GM23338 (cell line): ENCODE data around the gene MAP3K8. TPM values are rescaled to one million over a fixed set of nuclear protein-coding genes. Genes with fewer than 3 reads are reported as not detected.
A peak's percentile ranks its signal among the peaks of the same experiment; 100 is the strongest.

Experiments used
- ATAC-seq: fragments of 200-7000 bp; cut with Tn5 transposase; 3 replicates; pipeline ENCODE4 v1.9.1; 2020
- DNase-seq: peaks from one replicate; pipeline ENCODE4 v3.0.0-alpha.2; 2015; ENCODE audit warnings: low spot score
- H2AFZ ChIP-seq: fragments of 200-600 bp; sonication (generic); 2 replicates; pipeline ENCODE4 v1.8.0; 2016; ENCODE audit warnings: antibody characterized with exemption, mild to moderate bottlenecking, moderate library complexity
- H3F3A ChIP-seq: fragments of 200-600 bp; sonication (generic); replicated peaks from 2 replicates; pipeline ENCODE4 v1.8.0; 2017; ENCODE audit warnings: antibody characterized with exemption, mixed run types, low read depth
- H3K27ac ChIP-seq: fragments of 200-600 bp; sonication (generic); 2 replicates; pipeline ENCODE4 v1.6.1; 2016; ENCODE audit warnings: low read depth
- H3K27me3 ChIP-seq: fragments of 200-600 bp; sonication (generic); 2 replicates; pipeline ENCODE4 v1.8.0; 2016; ENCODE audit warnings: mild to moderate bottlenecking, mixed run types, moderate library complexity; ENCODE audit not compliant: insufficient read depth
- H3K36me3 ChIP-seq: fragments of 200-600 bp; sonication (generic); 2 replicates; pipeline ENCODE4 v1.8.0; 2016; ENCODE audit warnings: mild to moderate bottlenecking; ENCODE audit not compliant: insufficient read depth
- H3K4me1 ChIP-seq: fragments of 200-600 bp; sonication (generic); 2 replicates; pipeline ENCODE4 v1.8.0; 2016; ENCODE audit warnings: mild to moderate bottlenecking, moderate library complexity; ENCODE audit not compliant: insufficient read depth
- H3K4me2 ChIP-seq: fragments of 200-600 bp; sonication (generic); 2 replicates; pipeline ENCODE4 v1.7.1; 2017; ENCODE audit warnings: mixed run types
- H3K4me3 ChIP-seq: fragments of 200-600 bp; sonication (generic); 2 replicates; pipeline ENCODE4 v1.6.1; 2016; ENCODE audit warnings: mixed run types
- H3K79me2 ChIP-seq: fragments of 200-600 bp; sonication (generic); replicated peaks from 2 replicates; pipeline ENCODE4 v1.8.0; 2017; ENCODE audit warnings: mild to moderate bottlenecking; ENCODE audit not compliant: insufficient read depth
- H3K9me2 ChIP-seq: fragments of 200-600 bp; sonication (generic); 2 replicates; pipeline ENCODE4 v1.8.0; 2017; ENCODE audit not compliant: insufficient read depth
- H4K20me1 ChIP-seq: fragments of 200-600 bp; sonication (generic); replicated peaks from 2 replicates; pipeline ENCODE4 v1.8.0; 2017; ENCODE audit warnings: mild to moderate bottlenecking; ENCODE audit not compliant: insufficient read depth
- H3K27ac Mint-ChIP-seq: 2 replicates; pipeline ENCODE4 v1.8.0; 2020; ENCODE audit warnings: inconsistent platforms, mild to moderate bottlenecking, moderate library complexity, mixed read lengths
- H3K27me3 Mint-ChIP-seq: 3 replicates; pipeline ENCODE4 v1.8.0; 2022; ENCODE audit warnings: low read depth, mild to moderate bottlenecking, moderate library complexity, mixed read lengths, inconsistent platforms; ENCODE audit not compliant: insufficient read depth, poor library complexity
- H3K36me3 Mint-ChIP-seq: 3 replicates; pipeline ENCODE4 v1.8.0; 2021; ENCODE audit warnings: low read depth, mild to moderate bottlenecking, inconsistent platforms, moderate library complexity, mixed read lengths
- H3K4me1 Mint-ChIP-seq: 3 replicates; pipeline ENCODE4 v1.8.0; 2020; ENCODE audit warnings: mild to moderate bottlenecking, inconsistent platforms, mixed read lengths
- H3K4me3 Mint-ChIP-seq: 3 replicates; pipeline ENCODE4 v1.8.0; 2021; ENCODE audit warnings: moderate library complexity, mild to moderate bottlenecking, inconsistent platforms, mixed read lengths
- H3K9me3 Mint-ChIP-seq: 3 replicates; pipeline ENCODE4 v1.8.0; 2020; ENCODE audit warnings: moderate library complexity, mild to moderate bottlenecking, inconsistent platforms, mixed read lengths
- CREB1 ChIP-seq: fragments of 250-450 bp; sonication (Bioruptor Pico); IDR thresholded peaks from 2 replicates; pipeline ENCODE4 v1.5.0; 2020; ENCODE audit warnings: low read depth, mild to moderate bottlenecking, moderate library complexity
- EZH2 ChIP-seq: fragments of 200-600 bp; sonication (generic); IDR thresholded peaks from one replicate; pipeline ENCODE4 v1.8.0; 2017; ENCODE audit warnings: antibody characterized with exemption, mild to moderate bottlenecking, low read depth; ENCODE audit not compliant: unreplicated experiment
- EZH2phosphoT487 ChIP-seq: fragments of 200-600 bp; sonication (generic); IDR thresholded peaks from one replicate; pipeline ENCODE4 v1.8.1; 2018; ENCODE audit warnings: antibody characterized with exemption; ENCODE audit not compliant: unreplicated experiment
- JUNB ChIP-seq: IDR thresholded peaks from one replicate; pipeline ENCODE4 v1.6.1; 2016; ENCODE audit warnings: antibody characterized with exemption; ENCODE audit not compliant: unreplicated experiment
- NANOG ChIP-seq: IDR thresholded peaks from 2 replicates; pipeline ENCODE4 v1.6.1; 2016; ENCODE audit warnings: antibody characterized with exemption, borderline replicate concordance
- POLR2AphosphoS5 ChIP-seq: IDR thresholded peaks from 2 replicates; pipeline ENCODE4 v1.6.1; 2016; ENCODE audit warnings: antibody characterized with exemption, low read depth
- STAT1 ChIP-seq: IDR thresholded peaks from one replicate; pipeline ENCODE4 v1.6.1; 2016; ENCODE audit warnings: antibody characterized with exemption; ENCODE audit not compliant: unreplicated experiment
- ZNF114 ChIP-seq: fragments of 250-450 bp; sonication (Bioruptor Pico); IDR thresholded peaks from 2 replicates; pipeline ENCODE4 v1.5.0; 2020; ENCODE audit warnings: mild to moderate bottlenecking, moderate library complexity
- ZNF331 ChIP-seq: fragments of 250-450 bp; sonication (Bioruptor Pico); IDR thresholded peaks from 2 replicates; pipeline ENCODE4 v1.5.0; 2020; ENCODE audit warnings: low read depth, mild to moderate bottlenecking, moderate library complexity
- polyA plus RNA-seq: library from polyadenylated mRNA; unstranded; fragments of >200 nt; fragmentation: Nextera tagmentation; extraction: Ambion mirVana; gene quantifications from 2 replicates; pipeline ENCODE4 v1.2.1, GENCODE V29; 2016
- total RNA-seq: library from RNA; depleted of rRNA; stranded (reverse); fragments of >200 nt; shearing (Covaris generic); gene quantifications from 2 replicates; pipeline ENCODE4 v1.2.3, GENCODE V29; 2014
- TF ChIP-seq, protein P1 (sequence below): IDR thresholded peaks from 2 replicates; pipeline ENCODE4 v1.6.1; 2016; ENCODE audit warnings: antibody characterized with exemption
- TF ChIP-seq, protein P2 (sequence below), 2 experiments: fragments of 200-600 bp in 1 of 2; sonication (generic) in 1 of 2; conservative IDR thresholded peaks; 2 replicates each; pipeline versions ENCODE4 v1.5.1 to v1.6.1; 2016 to 2017; ENCODE audit warnings: antibody characterized with exemption in 2 of 2, low read depth in 2 of 2, mild to moderate bottlenecking in 2 of 2, moderate library complexity in 1 of 2
- TF ChIP-seq, protein P3 (sequence below): IDR thresholded peaks from one replicate; pipeline ENCODE4 v1.6.1; 2018; ENCODE audit warnings: antibody characterized with exemption; ENCODE audit not compliant: unreplicated experiment
- TF ChIP-seq, protein P4 (sequence below): fragments of 250-450 bp; sonication (Bioruptor Pico); IDR thresholded peaks from 2 replicates; pipeline ENCODE4 v1.5.0; 2020; ENCODE audit warnings: mild to moderate bottlenecking, moderate library complexity

The MAP3K8 gene
- total and polyA plus RNA-seq, 2 experiments from 2014 or later: 3.5 to 5.0 TPM

DNA sequence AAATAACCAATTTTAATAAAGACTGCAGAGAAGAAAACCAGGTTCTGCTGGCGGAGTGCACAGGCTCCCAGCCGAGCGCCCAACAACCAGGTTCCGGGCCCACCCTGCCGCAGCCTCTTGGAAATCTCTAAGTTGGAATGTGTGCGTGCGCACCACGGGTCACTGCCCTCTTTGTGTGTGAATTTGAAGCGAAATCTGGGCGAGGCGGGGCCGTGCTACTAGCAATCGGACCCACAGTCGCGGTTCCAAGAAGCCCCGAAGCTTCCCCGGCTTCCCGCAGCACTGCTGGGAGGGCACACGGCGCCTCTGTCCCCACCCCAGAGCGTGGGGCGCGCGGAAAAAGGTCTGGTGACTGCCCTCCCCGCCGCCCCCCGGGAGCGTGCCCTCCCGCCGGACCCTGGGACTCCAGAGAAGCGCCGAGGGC lies 666 bp upstream of the MAP3K8 start:
- peak; percentile 87 for DNase-seq
- Histone ChIP-seq H3K27ac (peak overlapping the region; percentile 80), H2AFZ (peak overlapping the region; percentile 97), H3K36me3 (no peaks in the 10 kb centered on the region), H3K27me3 (peaks cover 42% of the 10 kb centered on the region), H3F3A (no peaks in the 10 kb centered on the region; the same call in 1 of the 2 replicates), H3K4me2 (peak overlapping the region; percentile 91), H3K79me2 (peaks cover 7% of the 10 kb centered on the region; the same call in 1 of the 2 replicates), H3K4me1 (peaks cover 46% of the 10 kb centered on the region), H4K20me1 (no peaks in the 10 kb centered on the region), H3K9me2 (no peaks in the 10 kb centered on the region), H3K4me3 (peak overlapping the region; percentile 79)
- ATAC-seq: peak; percentile 34
- Mint-ChIP-seq H3K27ac (peak overlapping the region; percentile 91), H3K27me3 (peaks cover 24% of the 10 kb centered on the region), H3K36me3 (0 out of 3 replicates have a peak, but pooled peaks cover 2% of the 10 kb centered on the region), H3K9me3 (no peaks in the 10 kb centered on the region), H3K4me1 (peaks cover 35% of the 10 kb centered on the region), H3K4me3 (peak overlapping the region; percentile 83)
- no peak for TF ChIP-seq STAT1
- no peak for TF ChIP-seq EZH2
- TF ChIP-seq, protein P1, sequence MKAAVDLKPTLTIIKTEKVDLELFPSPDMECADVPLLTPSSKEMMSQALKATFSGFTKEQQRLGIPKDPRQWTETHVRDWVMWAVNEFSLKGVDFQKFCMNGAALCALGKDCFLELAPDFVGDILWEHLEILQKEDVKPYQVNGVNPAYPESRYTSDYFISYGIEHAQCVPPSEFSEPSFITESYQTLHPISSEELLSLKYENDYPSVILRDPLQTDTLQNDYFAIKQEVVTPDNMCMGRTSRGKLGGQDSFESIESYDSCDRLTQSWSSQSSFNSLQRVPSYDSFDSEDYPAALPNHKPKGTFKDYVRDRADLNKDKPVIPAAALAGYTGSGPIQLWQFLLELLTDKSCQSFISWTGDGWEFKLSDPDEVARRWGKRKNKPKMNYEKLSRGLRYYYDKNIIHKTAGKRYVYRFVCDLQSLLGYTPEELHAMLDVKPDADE: no peak
- TF ChIP-seq, protein P2, sequence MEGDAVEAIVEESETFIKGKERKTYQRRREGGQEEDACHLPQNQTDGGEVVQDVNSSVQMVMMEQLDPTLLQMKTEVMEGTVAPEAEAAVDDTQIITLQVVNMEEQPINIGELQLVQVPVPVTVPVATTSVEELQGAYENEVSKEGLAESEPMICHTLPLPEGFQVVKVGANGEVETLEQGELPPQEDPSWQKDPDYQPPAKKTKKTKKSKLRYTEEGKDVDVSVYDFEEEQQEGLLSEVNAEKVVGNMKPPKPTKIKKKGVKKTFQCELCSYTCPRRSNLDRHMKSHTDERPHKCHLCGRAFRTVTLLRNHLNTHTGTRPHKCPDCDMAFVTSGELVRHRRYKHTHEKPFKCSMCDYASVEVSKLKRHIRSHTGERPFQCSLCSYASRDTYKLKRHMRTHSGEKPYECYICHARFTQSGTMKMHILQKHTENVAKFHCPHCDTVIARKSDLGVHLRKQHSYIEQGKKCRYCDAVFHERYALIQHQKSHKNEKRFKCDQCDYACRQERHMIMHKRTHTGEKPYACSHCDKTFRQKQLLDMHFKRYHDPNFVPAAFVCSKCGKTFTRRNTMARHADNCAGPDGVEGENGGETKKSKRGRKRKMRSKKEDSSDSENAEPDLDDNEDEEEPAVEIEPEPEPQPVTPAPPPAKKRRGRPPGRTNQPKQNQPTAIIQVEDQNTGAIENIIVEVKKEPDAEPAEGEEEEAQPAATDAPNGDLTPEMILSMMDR (conservative IDR thresholded peaks at IDR 0.05; ENCODE audit: low read depth in 2 of 2): no peak
- TF ChIP-seq ZNF114 (CRISPR knock-in tag): no peak
- TF ChIP-seq, protein P3, sequence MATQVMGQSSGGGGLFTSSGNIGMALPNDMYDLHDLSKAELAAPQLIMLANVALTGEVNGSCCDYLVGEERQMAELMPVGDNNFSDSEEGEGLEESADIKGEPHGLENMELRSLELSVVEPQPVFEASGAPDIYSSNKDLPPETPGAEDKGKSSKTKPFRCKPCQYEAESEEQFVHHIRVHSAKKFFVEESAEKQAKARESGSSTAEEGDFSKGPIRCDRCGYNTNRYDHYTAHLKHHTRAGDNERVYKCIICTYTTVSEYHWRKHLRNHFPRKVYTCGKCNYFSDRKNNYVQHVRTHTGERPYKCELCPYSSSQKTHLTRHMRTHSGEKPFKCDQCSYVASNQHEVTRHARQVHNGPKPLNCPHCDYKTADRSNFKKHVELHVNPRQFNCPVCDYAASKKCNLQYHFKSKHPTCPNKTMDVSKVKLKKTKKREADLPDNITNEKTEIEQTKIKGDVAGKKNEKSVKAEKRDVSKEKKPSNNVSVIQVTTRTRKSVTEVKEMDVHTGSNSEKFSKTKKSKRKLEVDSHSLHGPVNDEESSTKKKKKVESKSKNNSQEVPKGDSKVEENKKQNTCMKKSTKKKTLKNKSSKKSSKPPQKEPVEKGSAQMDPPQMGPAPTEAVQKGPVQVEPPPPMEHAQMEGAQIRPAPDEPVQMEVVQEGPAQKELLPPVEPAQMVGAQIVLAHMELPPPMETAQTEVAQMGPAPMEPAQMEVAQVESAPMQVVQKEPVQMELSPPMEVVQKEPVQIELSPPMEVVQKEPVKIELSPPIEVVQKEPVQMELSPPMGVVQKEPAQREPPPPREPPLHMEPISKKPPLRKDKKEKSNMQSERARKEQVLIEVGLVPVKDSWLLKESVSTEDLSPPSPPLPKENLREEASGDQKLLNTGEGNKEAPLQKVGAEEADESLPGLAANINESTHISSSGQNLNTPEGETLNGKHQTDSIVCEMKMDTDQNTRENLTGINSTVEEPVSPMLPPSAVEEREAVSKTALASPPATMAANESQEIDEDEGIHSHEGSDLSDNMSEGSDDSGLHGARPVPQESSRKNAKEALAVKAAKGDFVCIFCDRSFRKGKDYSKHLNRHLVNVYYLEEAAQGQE: no peak
- TF ChIP-seq JUNB: no peak
- no peak for TF ChIP-seq ZNF331 (CRISPR knock-in tag)
- no peak for TF ChIP-seq EZH2phosphoT487
- TF ChIP-seq, protein P4, sequence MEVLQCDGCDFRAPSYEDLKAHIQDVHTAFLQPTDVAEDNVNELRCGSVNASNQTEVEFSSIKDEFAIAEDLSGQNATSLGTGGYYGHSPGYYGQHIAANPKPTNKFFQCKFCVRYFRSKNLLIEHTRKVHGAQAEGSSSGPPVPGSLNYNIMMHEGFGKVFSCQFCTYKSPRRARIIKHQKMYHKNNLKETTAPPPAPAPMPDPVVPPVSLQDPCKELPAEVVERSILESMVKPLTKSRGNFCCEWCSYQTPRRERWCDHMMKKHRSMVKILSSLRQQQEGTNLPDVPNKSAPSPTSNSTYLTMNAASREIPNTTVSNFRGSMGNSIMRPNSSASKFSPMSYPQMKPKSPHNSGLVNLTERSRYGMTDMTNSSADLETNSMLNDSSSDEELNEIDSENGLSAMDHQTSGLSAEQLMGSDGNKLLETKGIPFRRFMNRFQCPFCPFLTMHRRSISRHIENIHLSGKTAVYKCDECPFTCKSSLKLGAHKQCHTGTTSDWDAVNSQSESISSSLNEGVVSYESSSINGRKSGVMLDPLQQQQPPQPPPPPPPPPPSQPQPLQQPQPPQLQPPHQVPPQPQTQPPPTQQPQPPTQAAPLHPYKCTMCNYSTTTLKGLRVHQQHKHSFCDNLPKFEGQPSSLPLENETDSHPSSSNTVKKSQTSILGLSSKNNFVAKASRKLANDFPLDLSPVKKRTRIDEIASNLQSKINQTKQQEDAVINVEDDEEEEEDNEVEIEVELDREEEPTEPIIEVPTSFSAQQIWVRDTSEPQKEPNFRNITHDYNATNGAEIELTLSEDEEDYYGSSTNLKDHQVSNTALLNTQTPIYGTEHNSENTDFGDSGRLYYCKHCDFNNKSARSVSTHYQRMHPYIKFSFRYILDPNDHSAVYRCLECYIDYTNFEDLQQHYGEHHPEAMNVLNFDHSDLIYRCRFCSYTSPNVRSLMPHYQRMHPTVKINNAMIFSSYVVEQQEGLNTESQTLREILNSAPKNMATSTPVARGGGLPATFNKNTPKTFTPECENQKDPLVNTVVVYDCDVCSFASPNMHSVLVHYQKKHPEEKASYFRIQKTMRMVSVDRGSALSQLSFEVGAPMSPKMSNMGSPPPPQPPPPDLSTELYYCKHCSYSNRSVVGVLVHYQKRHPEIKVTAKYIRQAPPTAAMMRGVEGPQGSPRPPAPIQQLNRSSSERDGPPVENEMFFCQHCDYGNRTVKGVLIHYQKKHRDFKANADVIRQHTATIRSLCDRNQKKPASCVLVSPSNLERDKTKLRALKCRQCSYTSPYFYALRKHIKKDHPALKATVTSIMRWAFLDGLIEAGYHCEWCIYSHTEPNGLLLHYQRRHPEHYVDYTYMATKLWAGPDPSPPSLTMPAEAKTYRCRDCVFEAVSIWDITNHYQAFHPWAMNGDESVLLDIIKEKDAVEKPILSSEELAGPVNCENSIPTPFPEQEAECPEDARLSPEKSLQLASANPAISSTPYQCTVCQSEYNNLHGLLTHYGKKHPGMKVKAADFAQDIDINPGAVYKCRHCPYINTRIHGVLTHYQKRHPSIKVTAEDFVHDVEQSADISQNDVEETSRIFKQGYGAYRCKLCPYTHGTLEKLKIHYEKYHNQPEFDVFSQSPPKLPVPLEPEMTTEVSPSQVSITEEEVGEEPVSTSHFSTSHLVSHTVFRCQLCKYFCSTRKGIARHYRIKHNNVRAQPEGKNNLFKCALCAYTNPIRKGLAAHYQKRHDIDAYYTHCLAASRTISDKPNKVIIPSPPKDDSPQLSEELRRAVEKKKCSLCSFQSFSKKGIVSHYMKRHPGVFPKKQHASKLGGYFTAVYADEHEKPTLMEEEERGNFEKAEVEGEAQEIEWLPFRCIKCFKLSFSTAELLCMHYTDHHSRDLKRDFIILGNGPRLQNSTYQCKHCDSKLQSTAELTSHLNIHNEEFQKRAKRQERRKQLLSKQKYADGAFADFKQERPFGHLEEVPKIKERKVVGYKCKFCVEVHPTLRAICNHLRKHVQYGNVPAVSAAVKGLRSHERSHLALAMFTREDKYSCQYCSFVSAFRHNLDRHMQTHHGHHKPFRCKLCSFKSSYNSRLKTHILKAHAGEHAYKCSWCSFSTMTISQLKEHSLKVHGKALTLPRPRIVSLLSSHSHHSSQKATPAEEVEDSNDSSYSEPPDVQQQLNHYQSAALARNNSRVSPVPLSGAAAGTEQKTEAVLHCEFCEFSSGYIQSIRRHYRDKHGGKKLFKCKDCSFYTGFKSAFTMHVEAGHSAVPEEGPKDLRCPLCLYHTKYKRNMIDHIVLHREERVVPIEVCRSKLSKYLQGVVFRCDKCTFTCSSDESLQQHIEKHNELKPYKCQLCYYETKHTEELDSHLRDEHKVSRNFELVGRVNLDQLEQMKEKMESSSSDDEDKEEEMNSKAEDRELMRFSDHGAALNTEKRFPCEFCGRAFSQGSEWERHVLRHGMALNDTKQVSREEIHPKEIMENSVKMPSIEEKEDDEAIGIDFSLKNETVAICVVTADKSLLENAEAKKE (CRISPR knock-in tag): no peak
- no peak for TF ChIP-seq NANOG
- no peak for TF ChIP-seq POLR2AphosphoS5
- TF ChIP-seq CREB1 (CRISPR knock-in tag): no peak
